GM03348 (cell line): ENCODE results near the gene GRWD1.

Source experiments
- DNase-seq: peaks from one replicate; pipeline ENCODE4 v3.0.0; 2012; ENCODE audit warnings: low spot score

Gene GRWD1

GRCh38 chr19:48445606-48446481 is at the start of gene GRWD1:
Gene GRWD1, plus strand, starts transcription at chr19:48445983. Its CDS starts 23 bp downstream, at chr19:48446006.
- peak; percentile 93 for DNase-seq

DNA sequence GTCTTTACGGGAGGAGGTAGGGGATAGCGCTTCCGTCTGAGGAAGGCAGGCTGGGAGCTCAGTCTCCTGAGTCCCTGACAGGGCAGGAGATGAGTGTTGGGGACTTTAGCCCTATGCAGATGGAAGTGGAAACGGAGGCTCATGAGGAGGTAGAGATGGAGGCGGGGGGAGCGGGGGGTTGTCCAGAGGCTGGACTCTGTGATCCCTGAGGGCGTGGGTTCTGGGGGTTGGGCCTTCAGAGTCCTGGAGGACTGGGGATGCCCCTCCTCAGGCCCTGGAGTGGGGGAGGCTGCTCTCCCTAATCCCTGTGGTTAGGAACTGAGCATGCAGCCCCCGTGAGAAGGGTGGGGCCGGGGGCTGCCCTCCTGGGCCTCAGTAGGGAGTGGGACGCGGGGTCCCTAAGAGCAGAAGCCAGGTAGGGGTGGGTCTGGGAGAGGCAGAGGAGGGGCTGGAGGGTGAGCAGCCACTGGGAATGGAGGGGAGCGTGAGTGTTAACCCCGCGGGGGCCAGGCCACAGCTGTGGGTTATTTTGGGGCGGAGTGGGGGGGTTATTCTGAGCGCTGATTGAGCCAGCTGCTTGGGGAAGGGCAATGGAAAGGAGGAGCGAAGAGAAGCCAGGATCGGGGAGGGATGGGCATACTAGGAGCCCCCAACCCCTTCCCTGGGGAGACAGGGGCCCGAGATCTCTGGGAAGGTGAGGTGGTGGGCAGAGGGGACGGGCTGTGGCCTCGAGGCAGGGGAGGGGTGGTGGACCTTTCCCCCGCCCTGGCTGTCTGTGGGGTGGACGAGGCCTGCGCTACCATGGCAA is 49.6 kb upstream of the GRWD1 start:
- DNase-seq: no peak

GRCh38 chr19:48396824-48397176 is 49.0 kb upstream of the GRWD1 start:
- no peak for DNase-seq

DNA sequence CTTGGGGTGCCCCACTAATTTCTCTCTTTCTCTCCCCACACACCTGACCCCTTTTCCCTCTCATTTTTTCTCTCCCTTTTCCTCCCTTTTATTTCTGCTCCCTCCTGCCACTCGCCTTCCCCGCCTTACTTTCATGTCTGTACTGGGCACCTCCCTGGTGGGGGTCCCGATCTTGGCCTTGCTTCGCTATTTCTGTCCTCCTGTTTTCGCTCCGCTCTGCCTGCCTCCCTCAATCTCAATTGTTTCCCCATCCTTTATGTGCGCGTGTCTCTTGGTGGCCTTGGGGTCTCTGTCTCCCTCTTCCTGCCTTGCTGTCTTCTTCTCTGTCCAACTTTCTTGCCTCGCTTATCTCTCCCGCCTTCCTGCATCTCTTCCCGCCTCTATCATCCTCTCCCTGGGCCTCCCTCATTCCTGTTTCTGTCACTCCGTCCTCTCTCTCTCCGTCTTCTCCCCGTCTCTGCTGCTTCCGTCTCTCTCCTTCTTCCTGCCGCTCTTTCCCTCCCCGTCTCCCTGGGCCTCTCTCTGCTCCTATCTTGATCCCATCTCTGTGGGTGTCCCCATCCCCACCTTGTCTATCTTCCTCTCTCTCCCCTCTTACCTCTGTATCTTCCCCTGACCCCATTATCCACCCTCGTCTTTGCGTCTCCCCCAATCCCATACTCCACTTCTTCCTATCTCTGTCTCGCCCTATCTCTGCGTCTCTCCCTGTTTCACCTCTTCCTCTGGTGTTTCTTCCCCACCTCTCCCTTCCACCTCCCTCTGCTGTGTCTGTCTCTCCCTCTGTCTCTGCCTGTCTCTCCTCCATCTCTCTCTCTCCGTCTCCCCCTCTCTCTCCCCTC is 48.3 kb upstream of the GRWD1 start:
- DNase-seq: no peak

GRCh38 chr19:48398102-48398374 is 47.7 kb upstream of the GRWD1 start:
- DNase-seq: no peak

DNA sequence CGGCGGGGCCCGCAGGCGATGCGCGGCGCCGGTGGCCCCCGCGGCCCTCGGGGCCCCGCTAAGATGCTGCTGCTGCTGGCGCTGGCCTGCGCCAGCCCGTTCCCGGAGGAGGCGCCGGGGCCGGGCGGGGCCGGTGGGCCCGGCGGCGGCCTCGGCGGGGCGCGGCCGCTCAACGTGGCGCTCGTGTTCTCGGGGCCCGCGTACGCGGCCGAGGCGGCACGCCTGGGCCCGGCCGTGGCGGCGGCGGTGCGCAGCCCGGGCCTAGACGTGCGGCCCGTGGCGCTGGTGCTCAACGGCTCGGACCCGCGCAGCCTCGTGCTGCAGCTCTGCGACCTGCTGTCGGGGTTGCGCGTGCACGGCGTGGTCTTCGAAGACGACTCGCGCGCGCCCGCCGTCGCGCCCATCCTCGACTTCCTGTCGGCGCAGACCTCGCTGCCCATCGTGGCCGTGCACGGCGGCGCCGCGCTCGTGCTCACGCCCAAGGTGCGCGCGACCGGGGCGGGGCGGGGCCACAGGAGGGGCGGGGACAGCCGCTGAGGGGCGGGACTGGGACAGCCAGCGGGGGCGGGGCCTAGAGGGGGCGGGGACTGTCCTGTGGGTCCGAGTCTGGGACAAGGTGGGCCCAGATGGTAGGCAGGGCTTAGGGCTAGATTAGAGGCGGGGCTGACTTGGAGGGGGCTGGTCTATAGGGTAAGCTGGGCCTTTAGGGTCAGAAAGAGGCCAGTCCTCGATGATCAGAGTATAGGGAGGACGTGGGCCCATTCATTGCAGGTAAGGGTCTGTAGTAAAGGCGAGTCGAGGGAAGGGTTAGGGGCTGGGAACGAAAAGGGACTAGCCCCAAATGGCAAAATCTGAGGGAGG is 47.2 kb upstream of the GRWD1 start:
- DNase-seq: peak; percentile 91

DNA sequence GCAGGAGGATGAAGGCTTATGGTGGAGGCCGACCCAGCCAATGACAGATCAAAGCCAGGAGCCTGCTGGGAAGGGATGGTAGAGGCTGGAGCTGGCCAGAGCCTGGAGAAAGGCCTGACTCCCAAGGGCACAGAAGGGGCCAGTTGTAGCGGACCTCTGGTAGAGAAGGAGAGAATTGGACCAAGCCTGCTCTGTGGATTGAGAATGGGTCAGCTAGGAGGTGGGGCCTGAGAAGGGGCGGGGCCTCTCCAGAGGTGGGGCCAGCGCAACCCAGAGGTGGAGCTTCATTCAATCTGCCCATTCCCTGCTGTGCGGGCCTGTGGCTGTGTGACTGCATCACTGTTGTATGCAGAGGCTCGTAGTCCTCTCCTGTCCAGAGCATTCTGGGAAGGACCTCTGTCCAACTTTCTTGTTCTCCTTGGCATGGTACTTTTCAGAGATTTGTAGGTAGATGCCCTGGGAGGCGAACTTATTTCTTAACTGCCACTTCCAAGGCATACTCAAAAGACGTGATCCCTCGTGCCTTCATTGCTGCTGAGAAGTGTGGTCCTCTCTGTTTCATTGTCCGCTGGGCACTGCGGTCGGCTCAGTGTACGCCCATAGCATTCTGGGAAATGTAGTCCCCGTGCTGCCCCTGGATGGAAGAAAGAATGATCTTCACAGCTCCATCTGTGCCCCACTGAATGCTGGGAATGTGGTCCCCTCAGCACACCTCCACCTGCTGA is 45.6 kb upstream of the GRWD1 start:
- DNase-seq: peak; percentile 78

GRCh38 chr19:48401287-48401686 is 44.5 kb upstream of the GRWD1 start:
- DNase-seq: no peak

- peak; percentile 50 for DNase-seq
Measured at GRCh38 chr19:48403606-48404005, 42.2 kb upstream of the GRWD1 start.

- DNase-seq: no peak
Measured at GRCh38 chr19:48405010-48405659, 40.6 kb upstream of the GRWD1 start.

- DNase-seq: no peak
Measured at GRCh38 chr19:48405850-48406249, 39.9 kb upstream of the GRWD1 start.

- peak; percentile 61 for DNase-seq
Measured at GRCh38 chr19:48413879-48414587, 31.8 kb upstream of the GRWD1 start.

DNA sequence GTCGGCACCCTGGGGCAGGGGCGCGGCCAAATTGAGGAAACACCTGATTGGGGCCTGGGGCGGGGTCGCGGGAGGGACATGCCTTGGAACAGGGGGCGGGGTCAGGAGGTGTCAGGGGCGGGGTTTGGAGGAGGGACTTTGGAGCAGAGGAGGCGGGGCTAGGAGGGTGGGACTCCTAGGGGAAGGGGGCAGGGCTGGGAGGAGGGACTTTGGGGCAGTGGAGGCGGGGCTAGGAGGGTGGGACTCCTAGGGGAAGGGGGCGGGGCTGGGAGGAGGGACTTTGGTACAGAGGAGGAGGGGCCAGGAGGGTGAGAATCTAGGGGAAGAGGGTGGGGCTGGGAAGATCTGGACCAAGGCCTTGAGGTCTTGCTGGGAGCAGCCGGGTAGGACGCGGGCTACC is 30.4 kb upstream of the GRWD1 start:
- DNase-seq: peak; percentile 51

- no peak for DNase-seq
Measured at GRCh38 chr19:48415806-48416221, 30.0 kb upstream of the GRWD1 start.

- no peak for DNase-seq
Measured at GRCh38 chr19:48417421-48417820, 28.4 kb upstream of the GRWD1 start.

- DNase-seq: no peak
Measured at GRCh38 chr19:48418317-48419064, 27.3 kb upstream of the GRWD1 start.

GRCh38 chr19:48419158-48419920 is 26.4 kb upstream of the GRWD1 start:
- peak; percentile 58 for DNase-seq

GRCh38 chr19:48421548-48421947 is 24.2 kb upstream of the GRWD1 start:
- DNase-seq: no peak
